Spleen (tissue), 11 donors: ENCODE results near the gene ANXA5. TPM values are rescaled to one million over a fixed set of nuclear protein-coding genes. Genes with fewer than 3 reads are reported as not detected.

Experiments used
- DNase-seq: peaks from one replicate; pipeline ENCODE4 v3.0.0-alpha.2; 2020
- H3K27ac ChIP-seq, 8 donors: fragments of 200-600 bp; sonication (generic) in 7 of 8; 1 replicate in 4 of 8; 2 replicates in 4 of 8; pipeline versions ENCODE4 v1.5.0 to v1.8.0; 2016 to 2021; ENCODE audit warnings: inconsistent platforms in 4 of 8, mild to moderate bottlenecking in 4 of 8, moderate library complexity in 1 of 8
- H3K27me3 ChIP-seq, 7 donors: fragments of 200-600 bp; sonication (generic) in 6 of 7; replicated peaks in 1 of 7; 1 replicate in 4 of 7; 2 replicates in 3 of 7; pipeline versions ENCODE4 v1.5.0 to v1.8.0; 2016 to 2021; ENCODE audit warnings: inconsistent platforms in 3 of 7, mild to moderate bottlenecking in 1 of 7
- H3K36me3 ChIP-seq, 6 donors: fragments of 200-600 bp; sonication (generic) in 5 of 6; 1 replicate in 4 of 6; 2 replicates in 2 of 6; pipeline versions ENCODE4 v1.5.0 to v1.8.0; 2016 to 2021; ENCODE audit warnings: inconsistent platforms in 2 of 6
- H3K4me1 ChIP-seq, 6 donors: fragments of 200-600 bp; sonication (generic) in 5 of 6; 1 replicate in 3 of 6; 2 replicates in 3 of 6; pipeline versions ENCODE4 v1.5.0 to v1.8.0; 2016 to 2021; ENCODE audit warnings: inconsistent platforms in 3 of 6
- H3K4me3 ChIP-seq, 8 donors: fragments of 200-600 bp; sonication (generic) in 7 of 8; 1 replicate in 4 of 8; 2 replicates in 4 of 8; pipeline versions ENCODE4 v1.5.0 to v1.8.0; 2016 to 2021; ENCODE audit warnings: inconsistent platforms in 4 of 8, mild to moderate bottlenecking in 4 of 8, moderate library complexity in 2 of 8
- H3K9me3 ChIP-seq, 8 donors: fragments of 200-600 bp; sonication (generic) in 7 of 8; 1 replicate in 4 of 8; 2 replicates in 4 of 8; pipeline versions ENCODE4 v1.5.0 to v1.8.0; 2016 to 2021; ENCODE audit warnings: inconsistent platforms in 4 of 8
- POLR2A ChIP-seq, 3 donors: fragments of 450-650 bp; IDR thresholded peaks; one replicate each; pipeline ENCODE4 v1.5.1; 2017; ENCODE audit warnings: antibody characterized with exemption in 3 of 3, mild to moderate bottlenecking in 1 of 3
- POLR2AphosphoS5 ChIP-seq, 3 donors: sonication (generic); formaldehyde crosslinking; IDR thresholded peaks; one replicate each; pipeline ENCODE4 v1.5.1; 2017; ENCODE audit warnings: antibody characterized with exemption in 3 of 3
- WGBS, 5 donors: extraction: QIAGEN DNeasy Blood & Tissue Kit in 3 of 5; methylation state at CpG; one replicate each; pipeline versions ENCODE4 v1.1.5 to v1.1.7; 2013 to 2018; 5-methylcytosine and 5-hydroxymethylcytosine counted together
- intact Hi-C: fragments of 100-400 bp; cut with DNase I; formaldehyde crosslinking; loops from one replicate; pipeline ENCODE4 v1.15.0; 2023; ENCODE audit warnings: low total_unique reads
- polyA plus RNA-seq, 3 donors: library from polyadenylated mRNA; stranded (reverse); fragments of 200-250 nt; gene quantifications; one replicate each; pipeline ENCODE4 v1.2.1, GENCODE V29; 2013
- total RNA-seq, 7 donors: library from RNA; depleted of rRNA in 3 of 7; stranded (reverse); fragments of >200 nt in 3 of 7; fragmentation: NEBNext Ultra II Directional in 4 of 7; extraction: Animal tissue kit (Norgen Biotek cat#: 25700) in 4 of 7; gene quantifications; one replicate each; pipeline versions ENCODE4 v1.1.0 to v1.2.1, GENCODE V29; 2016 to 2021
- TF ChIP-seq, protein P1 (sequence below), 11 experiments: fragments of 200-600 bp in 7 of 11; fragments of 450-650 bp in 4 of 11; sonication (generic) in 4 of 11; IDR thresholded peaks in 8 of 11; conservative IDR thresholded peaks in 3 of 11; 1 replicate in 7 of 11; 2 replicates in 4 of 11; pipeline versions ENCODE4 v1.4.0 to v1.8.0; 2016 to 2021; ENCODE audit warnings: antibody characterized with exemption in 11 of 11, inconsistent platforms in 4 of 11, mild to moderate bottlenecking in 1 of 11
- donor health status: healthy with polysubstance abuse.
- donor health status: DM: no; HTN: no; CAD: no; lungs with moderate emphysema.
- donor health status: DM: no; HTN: no; CAD: no.
- donor health status: Bipolar disorder and iron deficiency.
- donor health status: healthy.
- donor health status: DM: no; HTN: no; CAD: no.
- donor health status: DM: yes; HTN: yes; CAD: no.

The ANXA5 gene
- total and polyA plus RNA-seq, 10 donors, result 118 to 269 (median 218) TPM

DNA sequence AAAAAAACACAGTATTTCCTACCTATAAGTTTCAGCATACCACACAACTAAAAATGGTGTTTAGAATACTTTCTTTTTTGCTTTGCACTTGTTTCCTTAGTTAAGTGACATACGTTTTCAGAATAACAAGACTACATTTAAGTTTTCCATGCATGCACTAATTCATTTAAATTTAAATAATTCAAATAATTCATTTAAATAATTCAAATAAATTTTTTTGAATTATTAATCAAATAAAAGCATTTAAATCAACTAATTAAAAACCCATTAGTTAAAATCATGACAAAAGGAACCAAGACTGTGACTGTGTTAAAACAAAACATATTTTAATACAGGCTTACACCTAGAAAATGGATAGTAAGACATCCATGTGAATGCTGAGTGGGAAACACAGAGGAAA lies 12.8 kb downstream of the ANXA5 start:
- 82 to 96% (median 91%) methylated on average over 1 of the region's 1 CpG for WGBS, 5 donors
- intact Hi-C loops, result no loop called here
- H3K36me3 ChIP-seq, result peaks cover 0 to 93% (median 59%) of the 10 kb centered on the region in 6 donors

DNA sequence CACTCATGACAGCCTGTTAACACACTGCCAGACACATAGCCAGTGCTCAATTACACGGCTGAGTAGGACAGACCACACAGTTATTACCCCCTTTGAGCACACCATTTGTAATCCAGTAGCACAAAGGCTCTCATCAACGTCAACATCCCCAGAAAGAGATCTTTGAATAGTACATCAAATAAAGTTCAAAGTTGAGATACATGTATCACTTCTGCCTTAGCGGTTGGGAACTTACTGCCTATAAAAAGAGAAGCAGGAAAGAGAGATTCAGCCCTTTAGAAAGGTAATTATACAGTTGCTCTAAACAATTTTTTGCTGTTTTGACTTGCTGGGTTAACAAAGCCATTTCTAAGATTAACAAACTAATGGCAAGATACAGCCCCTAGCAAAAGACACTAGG lies 16.2 kb downstream of the ANXA5 start:
- H3K4me1 ChIP-seq, result no peaks in the 10 kb centered on the region

More for the DNA sequence above, 12.8 kb downstream of the ANXA5 start:
- DNase-seq, result no peak
- TF ChIP-seq POLR2AphosphoS5 (IDR thresholded peaks at IDR 0.05) (no peak), POLR2A (IDR thresholded peaks at IDR 0.05) (no peak)
- TF ChIP-seq, protein P1, sequence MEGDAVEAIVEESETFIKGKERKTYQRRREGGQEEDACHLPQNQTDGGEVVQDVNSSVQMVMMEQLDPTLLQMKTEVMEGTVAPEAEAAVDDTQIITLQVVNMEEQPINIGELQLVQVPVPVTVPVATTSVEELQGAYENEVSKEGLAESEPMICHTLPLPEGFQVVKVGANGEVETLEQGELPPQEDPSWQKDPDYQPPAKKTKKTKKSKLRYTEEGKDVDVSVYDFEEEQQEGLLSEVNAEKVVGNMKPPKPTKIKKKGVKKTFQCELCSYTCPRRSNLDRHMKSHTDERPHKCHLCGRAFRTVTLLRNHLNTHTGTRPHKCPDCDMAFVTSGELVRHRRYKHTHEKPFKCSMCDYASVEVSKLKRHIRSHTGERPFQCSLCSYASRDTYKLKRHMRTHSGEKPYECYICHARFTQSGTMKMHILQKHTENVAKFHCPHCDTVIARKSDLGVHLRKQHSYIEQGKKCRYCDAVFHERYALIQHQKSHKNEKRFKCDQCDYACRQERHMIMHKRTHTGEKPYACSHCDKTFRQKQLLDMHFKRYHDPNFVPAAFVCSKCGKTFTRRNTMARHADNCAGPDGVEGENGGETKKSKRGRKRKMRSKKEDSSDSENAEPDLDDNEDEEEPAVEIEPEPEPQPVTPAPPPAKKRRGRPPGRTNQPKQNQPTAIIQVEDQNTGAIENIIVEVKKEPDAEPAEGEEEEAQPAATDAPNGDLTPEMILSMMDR (IDR thresholded peaks at IDR 0.05 in 8 of 11, conservative IDR thresholded peaks at IDR 0.05 in 3 of 11), result no peak
- H3K9me3 ChIP-seq, result no peaks in the 10 kb centered on the region
- H3K4me3 ChIP-seq, result no peak overlapping the region
- H3K27ac ChIP-seq, result no peak overlapping the region
- no peaks in the 10 kb centered on the region for H3K27me3 ChIP-seq
- H3K4me1 ChIP-seq, result peaks cover 0 to 17% (median 1%) of the 10 kb centered on the region in 6 donors

GRCh38 chr4:121679951-121680350 lies 16.8 kb downstream of the ANXA5 start:
- Histone ChIP-seq H3K27ac (no peak overlapping the region), H3K27me3 (no peaks in the 10 kb centered on the region), H3K4me1 (no peaks in the 10 kb centered on the region), H3K36me3 (peaks cover 0 to 100% (median 84%) of the 10 kb centered on the region in 6 donors), H3K4me3 (no peak overlapping the region), H3K9me3 (no peaks in the 10 kb centered on the region)
- WGBS, 5 donors, result 75 to 84% (median 81%) methylated on average over 4 of the region's 4 CpGs
- no peak for DNase-seq
- intact Hi-C loops, result no loop called here
- TF ChIP-seq, protein P1 (IDR thresholded peaks at IDR 0.05 in 8 of 11, conservative IDR thresholded peaks at IDR 0.05 in 3 of 11), result no peak
- no peak for TF ChIP-seq POLR2AphosphoS5 (IDR thresholded peaks at IDR 0.05)
- no peak for TF ChIP-seq POLR2A (IDR thresholded peaks at IDR 0.05)

More for the DNA sequence above, 16.2 kb downstream of the ANXA5 start:
- Histone ChIP-seq H3K4me3 (no peak overlapping the region), H3K9me3 (no peaks in the 10 kb centered on the region), H3K36me3 (peaks cover 0 to 100% (median 85%) of the 10 kb centered on the region in 6 donors), H3K27me3 (no peaks in the 10 kb centered on the region), H3K27ac (no peak overlapping the region)
- no peak for DNase-seq
- WGBS, 5 donors, result 83 to 94% (median 91%) methylated on average over 3 of the region's 3 CpGs
- TF ChIP-seq, protein P1 (IDR thresholded peaks at IDR 0.05 in 8 of 11, conservative IDR thresholded peaks at IDR 0.05 in 3 of 11), result no peak
- TF ChIP-seq POLR2A (IDR thresholded peaks at IDR 0.05) (no peak), POLR2AphosphoS5 (IDR thresholded peaks at IDR 0.05) (no peak)
- intact Hi-C loops, result no loop called here

DNA sequence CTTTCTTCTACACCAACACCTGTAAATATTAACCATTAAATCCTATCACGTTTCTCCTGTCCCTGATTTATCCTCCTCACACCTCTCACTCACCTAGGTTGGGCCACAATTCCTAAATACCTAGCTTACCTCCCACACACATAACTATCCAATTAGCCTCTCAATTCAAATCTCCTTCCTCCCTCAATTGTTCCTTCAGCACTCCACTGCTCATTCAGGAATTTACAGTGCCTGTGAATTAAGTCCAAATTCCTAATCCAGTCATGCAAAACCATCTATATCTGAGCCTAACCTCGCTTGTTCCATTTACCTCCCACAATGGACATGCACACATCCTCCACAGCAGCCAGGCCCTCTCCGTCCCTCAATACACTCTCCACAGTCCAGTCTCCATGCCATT lies 17.5 kb downstream of the ANXA5 start:
- Histone ChIP-seq H3K36me3 (peaks cover 0 to 100% (median 80%) of the 10 kb centered on the region in 6 donors), H3K9me3 (no peaks in the 10 kb centered on the region), H3K27ac (no peak overlapping the region), H3K27me3 (no peaks in the 10 kb centered on the region), H3K4me3 (no peak overlapping the region), H3K4me1 (no peaks in the 10 kb centered on the region)
- intact Hi-C loops, result no loop called here
- no peak for DNase-seq
- 65 to 95% (median 88%) methylated on average over 3 of the region's 3 CpGs for WGBS, 5 donors
- TF ChIP-seq POLR2A (IDR thresholded peaks at IDR 0.05), result no peak
- TF ChIP-seq, protein P1 (IDR thresholded peaks at IDR 0.05 in 8 of 11, conservative IDR thresholded peaks at IDR 0.05 in 3 of 11), result no peak
- TF ChIP-seq POLR2AphosphoS5 (IDR thresholded peaks at IDR 0.05), result no peak
